ENCODE measurements around the gene ZNF574.

The ZNF574 gene

GRCh38 chr19:42042455-42043170 is 33.4 kb upstream of the ZNF574 start:
- ATAC-seq = no peak
- TF ChIP-seq ISL1 (CRISPR knock-in tag; IDR thresholded peaks at IDR 0.05) (no peak), ARNTL (CRISPR knock-in tag; IDR thresholded peaks at IDR 0.05; ENCODE audit: borderline replicate concordance, low read depth) (no peak), ZFP30 (CRISPR knock-in tag; IDR thresholded peaks at IDR 0.05) (no peak), ZNF565 (CRISPR knock-in tag; conservative IDR thresholded peaks at IDR 0.05; ENCODE audit: low read depth) (no peak)

GRCh38 chr19:42045575-42045974 is 30.4 kb upstream of the ZNF574 start:
- no peak for ATAC-seq
- TF ChIP-seq CSDC2 (CRISPR knock-in tag; IDR thresholded peaks at IDR 0.05) = no peak
- TF ChIP-seq ISL1 (CRISPR knock-in tag; IDR thresholded peaks at IDR 0.05) = no peak
- TF ChIP-seq RARB (CRISPR knock-in tag; IDR thresholded peaks at IDR 0.05) = no peak
- no peak for TF ChIP-seq CSRNP3 (CRISPR knock-in tag; IDR thresholded peaks at IDR 0.05)
- no peak for TF ChIP-seq ZNF565 (CRISPR knock-in tag; conservative IDR thresholded peaks at IDR 0.05; ENCODE audit: low read depth)
- TF ChIP-seq POU6F1 (CRISPR knock-in tag; IDR thresholded peaks at IDR 0.05; ENCODE audit: borderline replicate concordance, low read depth) = no peak
- TF ChIP-seq ZFP30 (CRISPR knock-in tag; IDR thresholded peaks at IDR 0.05) = no peak
- no peak for TF ChIP-seq TCF4 (CRISPR knock-in tag; IDR thresholded peaks at IDR 0.05; ENCODE audit: borderline replicate concordance)
- TF ChIP-seq OSR1 (CRISPR knock-in tag; IDR thresholded peaks at IDR 0.05) = no peak
- no peak for TF ChIP-seq GLIS3 (CRISPR knock-in tag; IDR thresholded peaks at IDR 0.05)
- no peak for TF ChIP-seq ZNF8 (CRISPR knock-in tag; IDR thresholded peaks at IDR 0.05)
- TF ChIP-seq ZC3H10 (CRISPR knock-in tag; IDR thresholded peaks at IDR 0.05) = no peak
- TF ChIP-seq BACH2 (CRISPR knock-in tag; IDR thresholded peaks at IDR 0.05; ENCODE audit: borderline replicate concordance) = no peak
- TF ChIP-seq TOX (CRISPR knock-in tag; IDR thresholded peaks at IDR 0.05; ENCODE audit: borderline replicate concordance) = no peak
- no peak for TF ChIP-seq CREB5 (CRISPR knock-in tag; IDR thresholded peaks at IDR 0.05; ENCODE audit: low read depth)
- TF ChIP-seq ARNTL (CRISPR knock-in tag; IDR thresholded peaks at IDR 0.05; ENCODE audit: borderline replicate concordance, low read depth) = no peak
- no peak for TF ChIP-seq ESRRG (CRISPR knock-in tag; IDR thresholded peaks at IDR 0.05)
- no peak for TF ChIP-seq PPARA (CRISPR knock-in tag; IDR thresholded peaks at IDR 0.05; ENCODE audit: borderline replicate concordance)

- TF ChIP-seq PPARA (CRISPR knock-in tag; IDR thresholded peaks at IDR 0.05; ENCODE audit: borderline replicate concordance) (no peak), TOX (CRISPR knock-in tag; IDR thresholded peaks at IDR 0.05; ENCODE audit: borderline replicate concordance) (no peak), CREB5 (CRISPR knock-in tag; IDR thresholded peaks at IDR 0.05; ENCODE audit: low read depth) (no peak), TCF4 (CRISPR knock-in tag; IDR thresholded peaks at IDR 0.05; ENCODE audit: borderline replicate concordance) (no peak), BACH2 (CRISPR knock-in tag; IDR thresholded peaks at IDR 0.05; ENCODE audit: borderline replicate concordance) (no peak), TSHZ2 (CRISPR knock-in tag; IDR thresholded peaks at IDR 0.05) (no peak), ISL1 (CRISPR knock-in tag; IDR thresholded peaks at IDR 0.05) (no peak), ZNF565 (CRISPR knock-in tag; conservative IDR thresholded peaks at IDR 0.05; ENCODE audit: low read depth) (no peak), PATZ1 (CRISPR knock-in tag; IDR thresholded peaks at IDR 0.05; ENCODE audit: borderline replicate concordance) (no peak), RARB (CRISPR knock-in tag; IDR thresholded peaks at IDR 0.05) (no peak), ZFP3 (CRISPR knock-in tag; IDR thresholded peaks at IDR 0.05) (no peak), CSRNP3 (CRISPR knock-in tag; IDR thresholded peaks at IDR 0.05) (no peak), ESRRG (CRISPR knock-in tag; IDR thresholded peaks at IDR 0.05) (no peak)
- ATAC-seq = no peak
Observed at GRCh38 chr19:42048992-42049391, 27.0 kb upstream of the ZNF574 start.

Data from SK-N-SH treated with all-trans-retinoic acid at 6 μM for 48 hours (cell line).